Smooth muscle cell (in vitro differentiated cells): Measurements from ENCODE around the gene STC2. TPM values are rescaled to one million over a fixed set of nuclear protein-coding genes. Genes with fewer than 3 reads are reported as not detected.

Source experiments
- DNase-seq: peaks from one replicate; lab custom pipeline; 2025; ENCODE audit not compliant: unreplicated experiment; lab: John Stamatoyannopoulos, UW
- H2AFZ ChIP-seq: fragments of 200-600 bp; sonication (generic); 2 replicates; pipeline ENCODE4 v1.6.0; 2016; ENCODE audit warnings: antibody characterized with exemption, low read depth, mild to moderate bottlenecking
- H3F3A ChIP-seq: fragments of 200-600 bp; sonication (generic); 2 replicates; pipeline ENCODE4 v1.6.0; 2017; ENCODE audit warnings: antibody characterized with exemption, low read depth
- H3K27ac ChIP-seq: fragments of 200-600 bp; sonication (generic); 2 replicates; pipeline ENCODE4 v1.5.1; 2016; ENCODE audit warnings: low read depth, mild to moderate bottlenecking
- H3K27me3 ChIP-seq: fragments of 200-600 bp; sonication (generic); 2 replicates; pipeline ENCODE4 v1.6.1; 2016; ENCODE audit warnings: low read depth, mild to moderate bottlenecking
- H3K36me3 ChIP-seq: fragments of 200-600 bp; sonication (generic); 2 replicates; pipeline ENCODE4 v1.5.1; 2016; ENCODE audit warnings: low read depth
- H3K4me1 ChIP-seq: fragments of 200-600 bp; sonication (generic); 2 replicates; pipeline ENCODE4 v1.5.1; 2016; ENCODE audit warnings: low read depth
- H3K4me2 ChIP-seq: fragments of 200-600 bp; sonication (generic); 2 replicates; pipeline ENCODE4 v1.6.0; 2016; ENCODE audit warnings: mild to moderate bottlenecking
- H3K4me3 ChIP-seq: fragments of 200-600 bp; sonication (generic); 2 replicates; pipeline ENCODE4 v1.5.1; 2016; ENCODE audit warnings: mild to moderate bottlenecking
- H3K79me2 ChIP-seq: fragments of 200-600 bp; sonication (generic); 2 replicates; pipeline ENCODE4 v1.6.0; 2016; ENCODE audit warnings: low read depth, mild to moderate bottlenecking
- H3K9ac ChIP-seq: fragments of 200-600 bp; sonication (generic); 2 replicates; pipeline ENCODE4 v1.6.0; 2016; ENCODE audit warnings: low read depth
- H3K9me3 ChIP-seq: fragments of 200-600 bp; sonication (generic); replicated peaks from 2 replicates; pipeline ENCODE4 v1.5.1; 2016; ENCODE audit warnings: low read depth
- H4K20me1 ChIP-seq: fragments of 200-600 bp; sonication (generic); 2 replicates; pipeline ENCODE4 v1.6.0; 2016; ENCODE audit warnings: low read depth
- WGBS: methylation state at CpG from one replicate; pipeline ENCODE4 v1.1.7; 2016; ENCODE audit warnings: low lambda C conversion rate; 5-methylcytosine and 5-hydroxymethylcytosine counted together
- polyA plus RNA-seq: library from polyadenylated mRNA; unstranded; fragments of >200 nt; fragmentation: Nextera tagmentation; extraction: Ambion mirVana; gene quantifications from 2 replicates; pipeline ENCODE4 v1.2.1, GENCODE V29; 2016
- total RNA-seq: library from RNA; depleted of rRNA; stranded (reverse); fragments of >200 nt; gene quantifications from 2 replicates; pipeline ENCODE4 v1.2.3, GENCODE V29; 2014
- TF ChIP-seq, protein P1 (sequence below): fragments of 200-600 bp; sonication (generic); IDR thresholded peaks from 2 replicates; pipeline ENCODE4 v1.5.1; 2017; ENCODE audit warnings: borderline replicate concordance, mild to moderate bottlenecking, antibody characterized with exemption; ENCODE audit not compliant: insufficient read depth, poor library complexity, severe bottlenecking

Gene STC2
- total and polyA plus RNA-seq, 2 experiments from 2014 or later: 54.3 to 75.4 TPM

DNA sequence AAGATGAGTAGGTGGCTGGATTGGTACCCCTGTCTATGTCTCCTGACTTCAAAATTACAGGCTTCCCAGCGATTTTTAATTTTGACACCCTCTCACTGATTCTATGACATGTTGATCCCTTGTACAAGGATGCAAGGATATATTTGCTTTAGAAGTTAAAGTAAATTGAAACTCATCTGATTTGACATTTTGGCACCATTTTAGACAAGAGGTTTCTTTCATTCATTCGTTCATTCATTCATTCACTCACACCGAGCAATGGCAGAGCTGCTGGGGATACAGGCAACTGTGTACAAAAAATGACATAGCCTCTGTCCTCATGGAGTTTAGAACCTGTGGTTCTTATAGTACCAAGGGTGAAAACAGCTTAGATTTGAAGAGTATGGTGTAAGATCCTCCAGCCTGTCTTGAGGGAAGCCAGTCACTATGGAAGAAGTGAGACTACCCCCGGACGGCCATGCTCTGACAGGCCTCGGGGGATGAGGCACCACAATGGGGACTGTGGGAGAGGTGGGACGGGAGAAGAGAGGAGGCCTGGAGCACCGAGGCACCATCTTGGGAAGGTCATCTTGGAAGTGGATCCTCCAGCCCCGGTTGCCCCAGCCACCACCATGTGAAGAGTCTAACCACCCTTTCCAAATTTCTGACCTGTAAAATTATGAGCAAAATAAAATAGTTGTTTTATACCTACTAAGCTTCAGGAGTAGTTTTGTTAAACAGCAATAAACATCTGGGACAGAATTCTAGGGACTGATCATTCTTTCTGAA, 16.2 kb downstream of the STC2 start:
- H3K4me1 ChIP-seq: peaks cover 16% of the 10 kb centered on the region
- H3K36me3 ChIP-seq: no peaks in the 10 kb centered on the region
- no peak overlapping the region for H3K4me2 ChIP-seq
- no peak overlapping the region for H3K27ac ChIP-seq
- no peak overlapping the region for H3K9ac ChIP-seq
- H3K9me3 ChIP-seq: peaks cover 4% of the 10 kb centered on the region
- H3K27me3 ChIP-seq: no peaks in the 10 kb centered on the region
- H2AFZ ChIP-seq: no peak overlapping the region
- WGBS: 95% methylated on average over 9 of the region's 9 CpGs
- no peak overlapping the region for H3K4me3 ChIP-seq
- TF ChIP-seq, protein P1, sequence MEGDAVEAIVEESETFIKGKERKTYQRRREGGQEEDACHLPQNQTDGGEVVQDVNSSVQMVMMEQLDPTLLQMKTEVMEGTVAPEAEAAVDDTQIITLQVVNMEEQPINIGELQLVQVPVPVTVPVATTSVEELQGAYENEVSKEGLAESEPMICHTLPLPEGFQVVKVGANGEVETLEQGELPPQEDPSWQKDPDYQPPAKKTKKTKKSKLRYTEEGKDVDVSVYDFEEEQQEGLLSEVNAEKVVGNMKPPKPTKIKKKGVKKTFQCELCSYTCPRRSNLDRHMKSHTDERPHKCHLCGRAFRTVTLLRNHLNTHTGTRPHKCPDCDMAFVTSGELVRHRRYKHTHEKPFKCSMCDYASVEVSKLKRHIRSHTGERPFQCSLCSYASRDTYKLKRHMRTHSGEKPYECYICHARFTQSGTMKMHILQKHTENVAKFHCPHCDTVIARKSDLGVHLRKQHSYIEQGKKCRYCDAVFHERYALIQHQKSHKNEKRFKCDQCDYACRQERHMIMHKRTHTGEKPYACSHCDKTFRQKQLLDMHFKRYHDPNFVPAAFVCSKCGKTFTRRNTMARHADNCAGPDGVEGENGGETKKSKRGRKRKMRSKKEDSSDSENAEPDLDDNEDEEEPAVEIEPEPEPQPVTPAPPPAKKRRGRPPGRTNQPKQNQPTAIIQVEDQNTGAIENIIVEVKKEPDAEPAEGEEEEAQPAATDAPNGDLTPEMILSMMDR: no peak
- H3F3A ChIP-seq: peaks cover 19% of the 10 kb centered on the region
- H3K79me2 ChIP-seq: no peaks in the 10 kb centered on the region
- no peak for DNase-seq
- no peaks in the 10 kb centered on the region for H4K20me1 ChIP-seq

DNA sequence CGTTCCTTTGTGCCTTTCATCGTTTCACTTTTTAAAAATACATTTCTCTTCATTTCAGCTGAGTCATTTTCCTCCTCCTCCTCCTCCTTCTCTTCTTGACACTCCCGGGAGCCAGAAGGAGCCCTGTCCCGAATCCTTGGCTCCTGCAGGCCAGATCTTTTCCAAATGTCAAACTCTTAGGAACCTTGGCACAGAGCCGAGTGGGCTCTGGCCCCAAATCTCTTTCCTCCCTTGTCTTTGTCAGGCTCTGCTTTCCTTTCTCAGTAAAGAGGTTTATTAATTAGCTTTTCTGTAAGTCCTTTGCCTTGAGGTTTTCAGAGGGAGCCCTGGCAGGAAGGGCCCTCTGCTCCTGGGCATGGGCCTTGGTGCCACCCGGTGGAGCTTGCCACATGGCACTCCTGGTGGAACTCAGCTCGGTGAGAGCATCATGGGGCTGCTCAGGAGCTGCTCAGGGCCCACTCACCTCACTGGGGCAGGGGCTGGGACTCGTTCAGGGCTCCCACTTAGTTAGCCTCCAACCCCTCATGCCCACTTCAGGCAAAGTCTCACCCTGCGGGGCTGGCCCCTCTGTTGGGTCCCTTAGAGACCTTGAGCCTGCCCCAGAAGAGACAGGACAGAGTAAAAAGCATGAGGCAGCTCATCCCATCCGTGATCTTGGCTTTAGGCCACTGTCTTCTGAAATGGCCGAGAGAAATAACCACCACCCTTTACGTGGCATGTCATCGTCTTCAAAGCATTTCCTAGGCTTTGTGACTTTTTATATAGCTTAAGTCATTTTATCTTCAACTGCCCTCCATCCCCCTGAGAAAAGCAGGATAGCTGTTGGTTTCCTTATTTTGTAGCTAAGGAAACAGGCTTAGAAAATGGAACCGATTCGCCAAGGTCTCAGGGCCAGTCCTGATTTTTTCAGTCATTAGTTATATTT, 17.1 kb downstream of the STC2 start:
- Histone ChIP-seq H3K27me3 (no peaks in the 10 kb centered on the region), H3K9ac (no peak overlapping the region), H3K4me3 (no peak overlapping the region), H4K20me1 (no peaks in the 10 kb centered on the region), H2AFZ (peak overlapping the region; percentile 58), H3K79me2 (no peaks in the 10 kb centered on the region), H3K36me3 (no peaks in the 10 kb centered on the region), H3K4me2 (no peak overlapping the region), H3F3A (peaks cover 11% of the 10 kb centered on the region), H3K27ac (no peak overlapping the region), H3K9me3 (peaks cover 4% of the 10 kb centered on the region), H3K4me1 (peaks cover 10% of the 10 kb centered on the region)
- WGBS: 77% methylated on average over 15 of the region's 15 CpGs
- TF ChIP-seq, protein P1: no peak
- no peak for DNase-seq

DNA sequence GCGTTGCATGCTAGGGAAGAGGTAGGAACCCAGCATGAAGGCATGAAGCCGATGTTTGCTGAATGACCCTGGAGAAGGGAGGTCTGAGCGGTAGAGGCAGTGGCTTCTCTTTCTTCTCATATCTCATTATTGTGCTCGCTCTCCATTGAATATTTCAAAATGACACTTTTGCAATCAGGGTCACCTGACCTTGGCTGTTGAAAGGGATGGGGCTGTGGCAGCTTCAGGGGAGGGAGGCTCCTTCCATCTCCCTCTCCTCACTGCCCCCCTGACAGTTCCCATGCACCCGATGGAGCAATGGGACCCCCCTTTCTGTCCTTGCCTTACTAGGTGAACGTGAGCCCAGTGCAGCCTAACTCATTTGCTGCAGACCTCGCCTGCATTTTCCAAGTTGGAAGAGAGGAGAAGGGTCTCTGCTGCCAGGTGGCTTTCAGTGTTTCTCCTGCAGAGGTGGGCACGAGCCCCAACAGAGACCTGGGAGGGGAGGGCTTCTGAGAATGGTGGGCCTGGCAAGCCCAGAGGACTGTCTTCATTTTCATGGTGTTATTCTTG, 17.9 kb downstream of the STC2 start:
- no peaks in the 10 kb centered on the region for H3K36me3 ChIP-seq
- H3K9ac ChIP-seq: no peak overlapping the region
- TF ChIP-seq, protein P1: no peak

More for the DNA sequence above, 17.9 kb downstream of the STC2 start:
- Histone ChIP-seq H3K79me2 (no peaks in the 10 kb centered on the region), H3K27me3 (no peaks in the 10 kb centered on the region), H4K20me1 (no peaks in the 10 kb centered on the region), H2AFZ (peak overlapping the region; percentile 58), H3K27ac (no peak overlapping the region), H3K9me3 (peaks cover 4% of the 10 kb centered on the region), H3K4me1 (peaks cover 4% of the 10 kb centered on the region), H3K4me2 (no peak overlapping the region), H3K4me3 (no peak overlapping the region), H3F3A (peaks cover 7% of the 10 kb centered on the region)
- DNase-seq: no peak
- WGBS: 94% methylated on average over 8 of the region's 8 CpGs
